A673 (cell line): ENCODE results near the gene ASB10.

Experiments used
- CTCF ChIP-seq: fragments of 300-800, 200-600 bp; sonication (generic); conservative IDR thresholded peaks from 2 replicates; pipeline ENCODE4 v1.5.1; 2017; ENCODE audit warnings: low read depth, mild to moderate bottlenecking, antibody characterized with exemption, low read length, moderate library complexity, mixed read lengths
- EZH2 ChIP-seq: fragments of 200-600 bp; sonication (generic); IDR thresholded peaks from 2 replicates; pipeline ENCODE4 v1.6.1; 2017; ENCODE audit warnings: borderline replicate concordance, low read depth, mild to moderate bottlenecking, mixed read lengths, antibody characterized with exemption, low read length; ENCODE audit not compliant: poor library complexity, severe bottlenecking

- TF ChIP-seq CTCF (no peak), EZH2 (no peak)
These were observed 60.4 kb downstream of the ASB10 start for GRCh38 chr7:151126491-151127137.
